Measurements from ENCODE around the gene KRT4. TPM values are rescaled to one million over a fixed set of nuclear protein-coding genes. Genes with fewer than 3 reads are reported as not detected.

Gene KRT4
- total RNA-seq, 1 experiment from 2014 or later = not detected

Other genes starting within 250 kb of the KRT4 start
- not detected in 2 replicates for gene KRT74, start 240.3 kb downstream of the KRT4 start, total RNA-seq (2014; rRNA removed; shearing (Covaris generic))
- gene KRT72, start 212.7 kb downstream of the KRT4 start, total RNA-seq (2014; rRNA removed; shearing (Covaris generic)) = not detected in 2 replicates
- not detected in 2 replicates for gene KRT73, start 195.6 kb downstream of the KRT4 start, total RNA-seq (2014; rRNA removed; shearing (Covaris generic))
- gene KRT2, start 161.9 kb downstream of the KRT4 start, total RNA-seq (2014; rRNA removed; shearing (Covaris generic)) = 0.21 and 0.53 TPM in 2 replicates
- not detected in 2 replicates for gene KRT1, start 133.7 kb downstream of the KRT4 start, total RNA-seq (2014; rRNA removed; shearing (Covaris generic))
- not detected in 2 replicates for gene KRT77, start 110.6 kb downstream of the KRT4 start, total RNA-seq (2014; rRNA removed; shearing (Covaris generic))
- not detected in 2 replicates for gene KRT76, start 36.8 kb downstream of the KRT4 start, total RNA-seq (2014; rRNA removed; shearing (Covaris generic))
- not detected in 2 replicates for gene KRT3, start 18.0 kb downstream of the KRT4 start, total RNA-seq (2014; rRNA removed; shearing (Covaris generic))
- gene KRT79, start 20.2 kb upstream of the KRT4 start, total RNA-seq (2014; rRNA removed; shearing (Covaris generic)) = not detected in 2 replicates
- gene KRT78, start 34.9 kb upstream of the KRT4 start, total RNA-seq (2014; rRNA removed; shearing (Covaris generic)) = not detected in 2 replicates
- 20.7 and 27.7 TPM in 2 replicates for gene KRT8, start 91.0 kb upstream of the KRT4 start, total RNA-seq (2014; rRNA removed; shearing (Covaris generic))
- 156 and 182 TPM in 2 replicates for gene KRT18, start 135.0 kb upstream of the KRT4 start, total RNA-seq (2014; rRNA removed; shearing (Covaris generic))
- gene EIF4B, start 192.3 kb upstream of the KRT4 start, total RNA-seq (2014; rRNA removed; shearing (Covaris generic)) = 479 and 559 TPM in 2 replicates
- gene TNS2, start 235.9 kb upstream of the KRT4 start, total RNA-seq (2014; rRNA removed; shearing (Covaris generic)) = 18.3 and 20.2 TPM in 2 replicates

Data from H4 (cell line).